GM21526 (cell line): ENCODE data around the gene CHD5.
"Not testable (repeated sequence)": the region's sequence is repeated elsewhere in the genome, so short reads cannot be mapped to it uniquely, and the experiment has no call there.

Experiments
- ATAC-seq: cut with Tn5 transposase; IDR thresholded peaks from one replicate; pipeline ENCODE4 v1.9.1; 2021; ENCODE audit warnings: moderate library complexity; ENCODE audit not compliant: unreplicated experiment, low FRiP score

CHD5 gene

DNA sequence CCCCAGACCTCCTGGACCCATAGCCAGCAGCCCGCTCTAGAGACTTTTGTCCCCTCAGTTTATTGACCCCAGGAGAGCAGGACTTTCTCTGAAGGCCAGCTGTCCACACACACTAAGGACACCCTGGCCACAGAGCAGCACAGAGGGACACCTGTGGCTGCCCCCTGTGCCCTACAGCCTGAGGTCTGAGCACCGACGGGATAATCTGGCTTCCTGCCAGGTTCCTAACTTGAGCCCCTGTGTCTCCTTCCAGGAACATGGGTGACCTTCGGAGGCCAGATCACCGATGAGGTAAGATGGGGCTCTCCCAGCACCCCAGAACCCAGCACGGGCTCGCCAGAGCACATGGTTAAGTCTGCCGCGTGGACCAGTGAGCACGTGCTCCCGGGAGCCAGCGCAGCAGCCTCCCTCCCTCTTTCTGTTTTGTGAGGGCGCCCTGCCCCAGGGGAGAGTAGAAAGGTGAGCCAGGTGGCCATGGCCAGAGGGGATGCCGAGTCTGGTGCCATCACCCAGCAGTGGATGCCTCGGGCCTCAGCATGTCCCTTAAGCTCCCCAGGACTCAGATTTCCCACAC is 106.6 kb downstream of the CHD5 start:
- ATAC-seq: no peak

DNA sequence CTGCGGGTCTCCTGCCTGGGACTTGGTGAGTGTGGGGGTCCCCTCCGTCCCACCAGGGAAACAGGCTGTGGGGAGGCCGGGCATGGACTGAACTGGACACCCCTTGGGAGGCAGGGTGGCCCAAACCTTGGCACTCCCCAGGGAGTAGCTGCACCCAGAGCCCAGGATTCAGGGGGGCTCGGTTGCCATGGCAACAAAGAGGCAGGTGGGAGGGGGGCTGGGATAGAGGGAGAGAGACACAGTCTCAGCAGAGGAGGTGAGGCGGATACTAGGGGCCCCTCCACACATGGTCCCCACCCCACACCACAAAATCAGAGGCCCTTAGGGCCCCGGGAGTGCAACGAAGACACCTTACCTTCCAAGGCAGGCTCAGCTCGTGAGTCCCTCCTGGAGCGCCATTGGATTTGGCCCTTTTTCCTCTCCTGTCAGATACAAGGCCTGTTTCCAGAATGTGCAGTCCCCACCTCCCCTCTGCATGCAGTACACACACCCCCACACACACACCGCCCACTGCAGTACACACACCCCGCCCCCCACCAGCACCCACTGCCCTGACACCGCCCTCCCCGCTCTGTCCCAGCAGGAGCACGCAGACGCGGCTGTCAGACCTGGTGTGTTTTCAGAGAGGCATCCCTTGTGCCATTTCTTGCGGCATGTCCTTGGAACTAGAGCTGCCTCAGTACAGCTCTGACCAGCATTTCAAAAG is 107.2 kb downstream of the CHD5 start:
- ATAC-seq: no peak

DNA sequence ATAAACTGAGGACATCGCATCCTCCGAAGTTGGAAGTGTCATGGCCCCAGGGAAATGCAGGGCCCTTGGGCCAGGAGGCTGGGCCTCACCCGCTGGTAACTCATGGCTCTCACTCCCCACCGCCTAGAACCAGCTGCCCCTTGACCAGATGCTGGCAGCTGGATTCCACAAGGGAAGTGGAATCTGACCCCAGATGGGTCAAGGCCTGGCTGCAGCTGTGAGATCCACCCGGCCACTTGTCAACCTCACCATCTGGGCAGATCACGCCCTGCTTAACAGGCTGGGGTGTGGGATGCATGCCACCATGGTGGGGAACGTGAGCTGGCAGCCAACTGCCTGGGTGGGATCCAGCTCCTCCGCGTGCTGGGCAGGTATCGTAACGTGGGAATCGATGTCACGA is 108.9 kb downstream of the CHD5 start:
- ATAC-seq: no peak

DNA sequence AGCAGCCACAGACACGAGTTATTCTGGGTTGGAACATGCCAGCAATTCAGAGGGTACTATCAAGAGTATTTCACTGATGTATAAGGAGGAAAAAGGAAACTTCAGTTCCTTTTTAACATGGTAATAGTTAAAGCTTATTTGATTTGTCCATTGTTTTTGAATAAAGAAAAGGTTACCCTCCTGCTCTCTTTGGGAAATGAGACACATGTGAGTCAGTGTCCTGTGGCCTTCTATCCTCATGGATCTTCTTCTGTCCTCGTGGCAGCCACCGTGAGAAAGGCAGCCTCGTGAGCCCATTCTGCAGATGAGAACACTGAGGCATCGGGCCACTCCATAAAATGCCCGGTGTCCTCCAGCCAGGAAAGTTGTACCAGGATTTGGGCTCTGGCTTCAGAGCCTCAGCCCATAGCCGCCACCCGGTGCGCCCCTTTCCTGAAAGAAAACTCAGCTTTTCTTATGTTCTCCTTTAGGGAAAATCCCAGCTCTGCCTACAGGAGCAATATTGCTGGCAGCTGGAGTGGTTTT is 109.6 kb downstream of the CHD5 start:
- no peak for ATAC-seq

DNA sequence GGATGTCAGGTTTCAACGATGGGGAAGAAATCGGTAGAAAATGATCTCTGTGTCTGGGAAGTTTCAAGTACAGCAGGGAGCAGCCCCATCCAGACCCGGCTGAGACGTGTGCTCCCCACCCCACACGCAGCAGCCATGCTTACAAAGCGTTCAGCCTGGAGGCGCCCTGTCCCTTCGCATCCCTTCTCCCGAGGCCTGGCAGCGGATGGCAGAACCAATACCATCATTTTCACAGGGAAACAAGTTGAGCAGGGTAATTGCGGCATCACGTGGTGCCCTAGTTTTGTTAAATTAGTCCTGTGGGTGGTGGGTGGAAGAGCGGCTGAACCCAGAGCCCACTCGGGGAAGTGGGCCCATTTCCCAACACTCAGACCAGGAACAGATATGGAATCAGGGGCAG is 110.5 kb downstream of the CHD5 start:
- no peak for ATAC-seq

DNA sequence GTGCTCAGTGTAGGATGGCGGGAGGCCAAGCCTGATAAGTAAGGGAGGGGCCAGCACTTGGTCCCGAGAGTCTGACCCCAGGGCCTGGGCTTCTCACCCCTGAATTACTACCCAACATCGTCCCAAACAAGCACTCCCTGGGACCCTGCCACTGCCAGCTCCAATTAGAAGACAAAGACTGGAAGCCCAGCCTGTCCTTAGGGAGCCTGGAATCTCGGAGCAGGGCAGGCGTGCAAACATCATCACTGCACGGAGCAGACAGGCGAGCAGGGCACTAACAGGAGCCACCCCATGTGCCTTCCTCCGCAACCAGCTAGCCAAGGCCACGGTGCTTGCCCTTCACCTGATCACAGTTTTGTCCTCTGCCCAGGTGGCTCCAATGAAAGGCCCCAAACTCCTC is 111.2 kb downstream of the CHD5 start:
- ATAC-seq: no peak

DNA sequence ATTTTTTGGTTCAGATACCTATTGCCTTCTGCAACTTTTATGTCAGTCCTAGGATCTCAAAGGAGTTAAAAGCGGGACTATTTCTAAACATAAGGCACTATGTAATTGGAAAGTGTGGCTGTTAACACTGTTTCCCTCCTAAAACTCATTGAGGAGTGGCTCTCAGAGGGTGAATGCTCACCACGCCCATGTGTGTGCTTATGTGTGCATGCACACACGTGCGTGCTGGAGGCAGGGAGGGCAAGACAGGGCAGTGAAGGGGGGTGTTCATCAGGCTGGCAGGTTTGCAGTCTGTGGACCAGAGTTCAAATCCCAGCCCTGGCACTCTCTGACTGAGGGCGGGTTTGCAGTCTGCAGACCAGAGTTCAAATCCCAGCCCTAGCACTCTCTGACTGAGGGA is 112.0 kb downstream of the CHD5 start:
- ATAC-seq: no peak

DNA sequence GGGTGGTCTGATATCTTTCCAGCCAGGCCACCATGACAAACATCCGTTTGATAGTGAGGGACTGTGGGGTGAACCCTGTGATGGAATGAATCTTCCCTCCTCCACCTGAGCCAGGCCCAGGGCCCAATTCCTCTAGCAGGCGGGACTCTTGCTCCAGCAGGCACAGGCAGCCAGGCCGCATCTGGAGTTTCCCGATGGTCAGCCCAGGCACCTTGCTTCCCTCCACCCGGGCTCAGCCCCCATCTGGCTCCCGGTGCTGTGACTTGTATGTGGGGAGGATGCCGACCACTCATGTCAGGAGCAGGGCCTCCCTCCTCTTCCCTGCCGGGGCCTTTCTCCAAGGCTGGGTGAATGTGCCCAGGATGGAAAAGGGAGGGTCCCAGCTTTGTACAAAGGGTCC is 113.4 kb downstream of the CHD5 start:
- ATAC-seq: no peak

DNA sequence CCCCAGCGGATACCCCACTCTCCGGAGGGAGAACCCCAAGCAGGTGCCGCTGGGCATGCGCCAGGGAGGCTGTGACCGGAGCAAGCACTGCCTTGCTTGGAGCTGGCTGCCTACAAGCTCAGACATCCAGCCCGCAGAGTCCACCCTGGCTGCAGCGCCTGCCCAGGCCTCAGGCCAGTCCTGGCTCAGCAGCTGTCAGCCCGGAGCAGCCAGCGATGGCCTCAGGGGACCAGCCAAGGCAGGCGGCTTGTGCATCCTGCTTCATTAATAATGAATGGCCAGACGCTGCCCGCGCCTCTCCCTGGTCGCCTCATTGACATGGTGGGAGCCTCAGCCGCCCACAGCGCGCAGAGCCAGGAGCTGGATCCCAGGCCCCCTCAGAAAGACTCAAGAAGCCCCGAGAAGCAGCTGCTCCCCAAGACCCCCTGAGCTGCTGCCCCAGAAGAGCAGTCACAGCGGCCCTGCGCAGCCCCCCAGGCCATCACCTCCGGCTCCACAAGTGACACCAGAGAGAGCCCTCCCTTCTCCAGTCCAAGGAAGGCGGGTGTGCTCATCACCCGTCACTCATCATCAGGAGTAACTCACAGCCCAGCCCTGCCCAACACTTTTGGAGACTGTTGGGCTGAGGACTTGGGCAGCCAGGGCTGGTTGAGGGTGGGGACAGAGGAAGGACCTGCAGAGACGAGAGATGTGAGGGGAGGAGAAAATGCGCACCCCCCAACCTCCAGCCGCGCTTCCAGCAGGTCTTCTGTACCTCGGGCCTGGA is 114.8 kb downstream of the CHD5 start:
- no peak for ATAC-seq

DNA sequence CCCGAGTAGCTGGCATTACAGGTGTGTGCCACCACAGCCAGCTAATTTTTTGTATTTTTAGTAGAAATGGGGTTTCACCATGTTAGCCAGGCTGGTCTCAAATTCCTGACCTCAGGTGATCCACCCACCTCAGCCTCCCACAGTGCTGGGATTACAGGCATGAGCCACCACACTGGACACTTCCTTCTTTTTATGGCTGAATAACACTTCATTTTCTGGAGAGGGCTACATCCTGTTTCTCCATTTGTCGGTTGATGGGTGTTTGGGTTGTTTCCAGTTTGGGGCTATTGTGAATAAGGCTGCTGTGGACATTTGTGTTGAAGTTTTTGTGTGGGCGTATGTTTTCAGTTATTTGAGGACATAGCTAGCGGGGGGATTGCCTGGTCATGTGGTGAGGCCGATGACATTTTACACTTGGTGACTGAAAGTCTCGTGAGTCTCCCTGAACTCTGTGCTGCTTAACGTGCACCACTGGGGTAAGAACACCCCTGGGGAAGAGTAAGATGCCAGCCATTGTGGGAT is 116.5 kb downstream of the CHD5 start:
- ATAC-seq: not testable (repeated sequence)

DNA sequence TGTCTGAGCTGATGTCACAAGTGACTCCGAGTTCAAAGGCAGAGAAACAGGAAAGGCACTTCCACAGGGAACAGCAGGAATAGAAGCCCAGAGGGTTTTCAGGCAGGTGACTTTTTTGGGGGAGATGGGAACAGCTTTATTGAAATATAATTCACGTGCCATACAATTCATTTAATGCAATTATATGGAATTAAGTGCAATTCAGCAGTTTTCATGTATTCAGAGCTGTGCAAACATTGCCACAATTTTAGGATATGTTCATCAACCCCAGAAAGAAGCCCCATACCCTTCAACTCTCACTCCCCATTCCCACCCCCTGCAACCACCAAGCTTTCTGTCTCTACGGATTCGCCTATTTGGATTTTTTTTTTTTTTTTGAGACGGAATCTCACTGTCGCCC is 117.5 kb downstream of the CHD5 start:
- no peak for ATAC-seq

DNA sequence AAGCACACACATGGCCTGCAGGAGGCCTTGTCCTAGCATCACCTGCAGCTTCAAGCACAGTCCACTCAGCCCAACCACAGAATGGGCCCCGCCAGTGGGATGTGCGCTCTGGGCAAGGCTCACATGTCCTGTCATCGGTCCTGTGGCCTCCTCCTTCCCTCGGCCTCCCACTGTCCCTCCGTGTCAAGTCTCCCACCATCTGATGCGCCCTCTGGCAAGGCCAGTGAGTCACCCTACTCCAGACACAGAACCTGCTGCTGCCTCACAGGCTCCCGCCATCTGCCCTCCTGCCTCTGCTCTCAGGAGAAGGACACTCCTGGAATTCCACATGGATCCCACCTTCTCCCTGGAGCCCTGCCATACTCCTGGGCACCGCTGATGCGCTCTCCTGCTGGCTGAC is 120.3 kb downstream of the CHD5 start:
- ATAC-seq: no peak

DNA sequence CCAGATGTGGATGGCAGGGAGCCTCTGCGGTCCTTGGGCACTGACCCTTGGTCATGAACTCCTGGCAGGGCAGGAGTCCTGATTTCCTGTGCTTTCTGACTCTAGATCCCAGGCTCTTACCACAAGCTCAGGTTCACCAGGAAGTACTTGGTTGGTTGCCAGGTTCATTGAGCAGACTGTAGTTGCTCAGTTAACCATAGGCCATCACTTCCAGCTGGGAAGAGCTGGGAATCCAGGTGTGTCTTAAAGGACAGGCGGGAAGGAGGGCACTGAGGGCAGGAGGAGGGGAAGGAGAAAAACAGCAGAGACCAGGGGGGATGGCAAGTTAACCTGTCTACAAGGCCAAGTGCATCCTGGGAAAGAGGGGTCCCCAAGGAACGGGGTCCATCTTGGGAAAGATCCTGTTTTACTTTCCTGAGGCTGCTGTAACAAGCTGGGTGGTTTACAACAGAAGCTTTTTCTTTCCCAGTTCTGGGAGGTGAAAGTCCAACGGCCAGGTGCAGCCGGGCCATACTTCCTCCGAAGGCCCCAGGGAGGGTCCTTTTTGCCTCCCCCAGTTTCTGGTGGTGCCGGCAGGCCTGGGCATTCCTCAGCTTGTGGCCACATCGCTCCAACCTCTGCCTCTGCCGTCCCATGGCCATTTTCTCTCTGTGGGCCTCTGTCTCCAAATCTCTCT is 122.8 kb downstream of the CHD5 start:
- ATAC-seq: no peak

DNA sequence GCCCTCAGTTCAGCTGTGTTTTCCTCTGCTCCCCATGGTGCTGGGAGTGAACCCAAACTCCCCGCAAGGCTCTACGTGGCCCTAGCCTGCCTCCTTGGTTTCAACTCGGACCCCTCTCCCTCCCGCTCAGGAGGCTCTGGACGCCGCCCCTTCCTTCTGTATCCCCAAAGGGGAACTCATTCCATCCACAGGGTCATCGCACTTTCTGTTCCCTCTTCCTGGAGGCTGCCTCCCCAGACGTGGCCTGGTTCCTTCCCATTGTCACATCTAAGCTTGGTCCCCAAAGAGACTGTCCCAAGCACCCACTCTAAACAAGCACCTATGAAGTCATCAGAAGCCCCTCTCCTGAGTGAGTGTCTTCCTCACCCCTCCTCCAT is 123.6 kb downstream of the CHD5 start:
- no peak for ATAC-seq

DNA sequence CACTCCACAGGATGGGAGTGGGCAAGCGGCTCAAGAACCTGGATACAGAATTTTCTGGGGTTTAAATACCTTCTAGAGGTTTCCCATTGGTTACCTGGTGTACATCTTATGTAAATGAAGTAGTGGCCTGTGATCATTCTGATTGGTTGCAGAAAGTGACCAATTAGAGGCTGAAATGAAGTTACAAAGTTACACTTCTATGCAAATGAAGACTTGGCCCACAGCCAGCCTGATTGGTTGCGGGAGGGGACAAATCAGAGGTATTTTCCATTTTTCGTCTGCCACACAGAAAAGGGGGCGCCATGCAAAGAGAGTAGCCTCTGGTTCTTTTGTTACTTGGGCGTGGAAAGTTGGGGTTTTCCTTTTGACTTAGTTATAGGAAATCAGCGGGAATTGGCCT is 125.5 kb downstream of the CHD5 start:
- no peak for ATAC-seq

DNA sequence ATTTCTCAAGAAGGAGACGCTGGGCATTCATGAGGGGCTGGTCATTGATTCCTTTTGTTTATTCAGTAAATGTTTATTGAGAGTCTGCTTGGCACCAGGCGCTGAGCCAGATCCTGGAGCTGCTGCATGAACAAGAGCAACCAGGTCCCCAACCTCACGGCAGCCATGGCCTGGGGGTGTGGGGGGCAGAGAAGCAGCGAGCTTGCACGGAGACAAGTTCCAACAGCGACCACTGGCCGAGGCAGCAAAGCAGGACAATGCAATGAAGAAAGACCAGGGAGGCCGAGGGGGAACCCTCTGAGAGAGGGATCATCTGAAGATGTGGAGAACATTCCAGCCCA is 126.9 kb downstream of the CHD5 start:
- ATAC-seq: no peak

DNA sequence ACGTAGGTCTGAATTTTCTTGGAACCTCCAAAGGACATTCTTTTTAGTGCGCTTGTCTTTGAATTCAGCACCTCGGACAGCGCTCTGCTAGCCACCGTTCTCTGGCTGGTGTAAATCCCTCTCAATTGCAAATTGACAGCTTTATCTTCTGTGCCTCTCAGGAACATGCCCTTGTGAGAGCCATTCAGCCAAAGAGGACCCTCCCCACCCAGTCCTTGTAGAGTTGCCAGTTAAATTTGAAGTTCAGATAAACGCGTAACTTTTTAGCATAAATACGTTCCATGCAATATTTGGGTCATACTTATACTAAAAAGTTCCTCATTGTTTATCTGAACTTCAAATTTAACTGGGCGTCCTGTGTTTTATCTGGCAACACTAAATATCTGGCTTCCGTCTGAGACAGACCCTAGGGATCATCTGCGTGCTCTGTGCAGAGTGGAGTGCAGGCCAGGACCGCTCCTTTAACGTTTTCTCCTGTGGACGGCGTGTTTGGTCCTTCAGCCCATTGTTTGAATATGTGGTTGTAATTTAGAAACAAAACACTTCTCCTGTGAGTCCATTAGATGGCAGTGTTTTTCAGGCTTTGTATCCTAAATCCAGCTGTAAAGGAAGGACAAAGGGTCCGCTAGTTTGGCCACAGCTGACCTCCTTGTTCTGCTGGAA is 127.4 kb downstream of the CHD5 start:
- no peak for ATAC-seq
